GM23338 (cell line): Measurements from ENCODE around the gene CHRDL2. TPM values are rescaled to one million over a fixed set of nuclear protein-coding genes. Genes with fewer than 3 reads are reported as not detected.

Experiments
- ATAC-seq: fragments of 200-7000 bp; cut with Tn5 transposase; 3 replicates; pipeline ENCODE4 v1.9.1; 2020
- DNase-seq: peaks from one replicate; pipeline ENCODE4 v3.0.0-alpha.2; 2015; ENCODE audit warnings: low spot score
- H2AFZ ChIP-seq: fragments of 200-600 bp; sonication (generic); 2 replicates; pipeline ENCODE4 v1.8.0; 2016; ENCODE audit warnings: antibody characterized with exemption, mild to moderate bottlenecking, moderate library complexity
- H3F3A ChIP-seq: fragments of 200-600 bp; sonication (generic); replicated peaks from 2 replicates; pipeline ENCODE4 v1.8.0; 2017; ENCODE audit warnings: antibody characterized with exemption, mixed run types, low read depth
- H3K27ac ChIP-seq: fragments of 200-600 bp; sonication (generic); 2 replicates; pipeline ENCODE4 v1.6.1; 2016; ENCODE audit warnings: low read depth
- H3K27me3 ChIP-seq: fragments of 200-600 bp; sonication (generic); 2 replicates; pipeline ENCODE4 v1.8.0; 2016; ENCODE audit warnings: mild to moderate bottlenecking, mixed run types, moderate library complexity; ENCODE audit not compliant: insufficient read depth
- H3K36me3 ChIP-seq: fragments of 200-600 bp; sonication (generic); 2 replicates; pipeline ENCODE4 v1.8.0; 2016; ENCODE audit warnings: mild to moderate bottlenecking; ENCODE audit not compliant: insufficient read depth
- H3K4me1 ChIP-seq: fragments of 200-600 bp; sonication (generic); 2 replicates; pipeline ENCODE4 v1.8.0; 2016; ENCODE audit warnings: mild to moderate bottlenecking, moderate library complexity; ENCODE audit not compliant: insufficient read depth
- H3K4me2 ChIP-seq: fragments of 200-600 bp; sonication (generic); 2 replicates; pipeline ENCODE4 v1.7.1; 2017; ENCODE audit warnings: mixed run types
- H3K4me3 ChIP-seq: fragments of 200-600 bp; sonication (generic); 2 replicates; pipeline ENCODE4 v1.6.1; 2016; ENCODE audit warnings: mixed run types
- H3K79me2 ChIP-seq: fragments of 200-600 bp; sonication (generic); replicated peaks from 2 replicates; pipeline ENCODE4 v1.8.0; 2017; ENCODE audit warnings: mild to moderate bottlenecking; ENCODE audit not compliant: insufficient read depth
- H3K9me2 ChIP-seq: fragments of 200-600 bp; sonication (generic); 2 replicates; pipeline ENCODE4 v1.8.0; 2017; ENCODE audit not compliant: insufficient read depth
- H4K20me1 ChIP-seq: fragments of 200-600 bp; sonication (generic); replicated peaks from 2 replicates; pipeline ENCODE4 v1.8.0; 2017; ENCODE audit warnings: mild to moderate bottlenecking; ENCODE audit not compliant: insufficient read depth
- H3K27ac Mint-ChIP-seq: 2 replicates; pipeline ENCODE4 v1.8.0; 2020; ENCODE audit warnings: inconsistent platforms, mild to moderate bottlenecking, moderate library complexity, mixed read lengths
- H3K27me3 Mint-ChIP-seq: 3 replicates; pipeline ENCODE4 v1.8.0; 2022; ENCODE audit warnings: low read depth, mild to moderate bottlenecking, moderate library complexity, mixed read lengths, inconsistent platforms; ENCODE audit not compliant: insufficient read depth, poor library complexity
- H3K36me3 Mint-ChIP-seq: 3 replicates; pipeline ENCODE4 v1.8.0; 2021; ENCODE audit warnings: low read depth, mild to moderate bottlenecking, inconsistent platforms, moderate library complexity, mixed read lengths
- H3K4me1 Mint-ChIP-seq: 3 replicates; pipeline ENCODE4 v1.8.0; 2020; ENCODE audit warnings: mild to moderate bottlenecking, inconsistent platforms, mixed read lengths
- H3K4me3 Mint-ChIP-seq: 3 replicates; pipeline ENCODE4 v1.8.0; 2021; ENCODE audit warnings: moderate library complexity, mild to moderate bottlenecking, inconsistent platforms, mixed read lengths
- H3K9me3 Mint-ChIP-seq: 3 replicates; pipeline ENCODE4 v1.8.0; 2020; ENCODE audit warnings: moderate library complexity, mild to moderate bottlenecking, inconsistent platforms, mixed read lengths
- CREB1 ChIP-seq: fragments of 250-450 bp; sonication (Bioruptor Pico); IDR thresholded peaks from 2 replicates; pipeline ENCODE4 v1.5.0; 2020; ENCODE audit warnings: low read depth, mild to moderate bottlenecking, moderate library complexity
- ETS1 ChIP-seq: IDR thresholded peaks from 2 replicates; pipeline ENCODE4 v1.6.1; 2016; ENCODE audit warnings: antibody characterized with exemption
- EZH2 ChIP-seq: fragments of 200-600 bp; sonication (generic); IDR thresholded peaks from one replicate; pipeline ENCODE4 v1.8.0; 2017; ENCODE audit warnings: antibody characterized with exemption, mild to moderate bottlenecking, low read depth; ENCODE audit not compliant: unreplicated experiment
- EZH2phosphoT487 ChIP-seq: fragments of 200-600 bp; sonication (generic); IDR thresholded peaks from one replicate; pipeline ENCODE4 v1.8.1; 2018; ENCODE audit warnings: antibody characterized with exemption; ENCODE audit not compliant: unreplicated experiment
- JUNB ChIP-seq: IDR thresholded peaks from one replicate; pipeline ENCODE4 v1.6.1; 2016; ENCODE audit warnings: antibody characterized with exemption; ENCODE audit not compliant: unreplicated experiment
- POLR2AphosphoS5 ChIP-seq: IDR thresholded peaks from 2 replicates; pipeline ENCODE4 v1.6.1; 2016; ENCODE audit warnings: antibody characterized with exemption, low read depth
- REST ChIP-seq: IDR thresholded peaks from one replicate; pipeline ENCODE4 v1.6.1; 2018; ENCODE audit warnings: antibody characterized with exemption; ENCODE audit not compliant: unreplicated experiment
- STAT1 ChIP-seq: IDR thresholded peaks from one replicate; pipeline ENCODE4 v1.6.1; 2016; ENCODE audit warnings: antibody characterized with exemption; ENCODE audit not compliant: unreplicated experiment
- ZNF114 ChIP-seq: fragments of 250-450 bp; sonication (Bioruptor Pico); IDR thresholded peaks from 2 replicates; pipeline ENCODE4 v1.5.0; 2020; ENCODE audit warnings: mild to moderate bottlenecking, moderate library complexity
- ZNF331 ChIP-seq: fragments of 250-450 bp; sonication (Bioruptor Pico); IDR thresholded peaks from 2 replicates; pipeline ENCODE4 v1.5.0; 2020; ENCODE audit warnings: low read depth, mild to moderate bottlenecking, moderate library complexity
- polyA plus RNA-seq: library from polyadenylated mRNA; unstranded; fragments of >200 nt; fragmentation: Nextera tagmentation; extraction: Ambion mirVana; gene quantifications from 2 replicates; pipeline ENCODE4 v1.2.1, GENCODE V29; 2016
- total RNA-seq: library from RNA; depleted of rRNA; stranded (reverse); fragments of >200 nt; shearing (Covaris generic); gene quantifications from 2 replicates; pipeline ENCODE4 v1.2.3, GENCODE V29; 2014
- TF ChIP-seq, protein P1 (sequence below), 2 experiments: fragments of 200-600 bp in 1 of 2; sonication (generic) in 1 of 2; conservative IDR thresholded peaks; 2 replicates each; pipeline versions ENCODE4 v1.5.1 to v1.6.1; 2016 to 2017; ENCODE audit warnings: antibody characterized with exemption in 2 of 2, low read depth in 2 of 2, mild to moderate bottlenecking in 2 of 2, moderate library complexity in 1 of 2

Gene CHRDL2
- total and polyA plus RNA-seq, 2 experiments from 2014 or later: 0.21 TPM; not detected in 1

- no peak for TF ChIP-seq POLR2AphosphoS5
- TF ChIP-seq EZH2phosphoT487: no peak
- TF ChIP-seq STAT1: no peak
- TF ChIP-seq ETS1: no peak
These were observed 61.7 kb downstream of the CHRDL2 start (continued) for GRCh38 chr11:74669211-74670160.

DNA sequence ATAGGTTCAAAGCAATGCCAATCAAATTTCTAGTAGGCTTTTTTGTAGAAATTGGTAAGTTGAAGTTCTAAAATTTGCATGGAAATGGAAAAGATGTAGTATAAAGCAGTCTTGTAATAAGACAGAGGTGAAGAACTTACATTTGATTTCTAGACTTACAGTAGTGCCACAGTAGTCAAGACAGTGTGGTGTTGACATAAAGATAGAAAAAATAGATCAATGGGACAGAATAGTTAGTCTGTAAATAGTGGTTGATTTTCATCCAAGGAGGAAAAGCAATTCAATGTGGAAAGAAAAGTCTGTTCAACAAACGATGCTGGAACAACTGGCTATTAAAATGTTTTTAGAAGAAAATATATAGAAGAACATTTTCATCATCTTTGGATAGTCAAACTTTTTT lies 67.9 kb downstream of the CHRDL2 start:
- DNase-seq: no peak
- TF ChIP-seq EZH2phosphoT487 (no peak), ZNF114 (CRISPR knock-in tag) (no peak), REST (no peak), ZNF331 (CRISPR knock-in tag) (no peak), STAT1 (no peak), JUNB (no peak), EZH2 (no peak), CREB1 (CRISPR knock-in tag) (no peak)
- TF ChIP-seq, protein P1, sequence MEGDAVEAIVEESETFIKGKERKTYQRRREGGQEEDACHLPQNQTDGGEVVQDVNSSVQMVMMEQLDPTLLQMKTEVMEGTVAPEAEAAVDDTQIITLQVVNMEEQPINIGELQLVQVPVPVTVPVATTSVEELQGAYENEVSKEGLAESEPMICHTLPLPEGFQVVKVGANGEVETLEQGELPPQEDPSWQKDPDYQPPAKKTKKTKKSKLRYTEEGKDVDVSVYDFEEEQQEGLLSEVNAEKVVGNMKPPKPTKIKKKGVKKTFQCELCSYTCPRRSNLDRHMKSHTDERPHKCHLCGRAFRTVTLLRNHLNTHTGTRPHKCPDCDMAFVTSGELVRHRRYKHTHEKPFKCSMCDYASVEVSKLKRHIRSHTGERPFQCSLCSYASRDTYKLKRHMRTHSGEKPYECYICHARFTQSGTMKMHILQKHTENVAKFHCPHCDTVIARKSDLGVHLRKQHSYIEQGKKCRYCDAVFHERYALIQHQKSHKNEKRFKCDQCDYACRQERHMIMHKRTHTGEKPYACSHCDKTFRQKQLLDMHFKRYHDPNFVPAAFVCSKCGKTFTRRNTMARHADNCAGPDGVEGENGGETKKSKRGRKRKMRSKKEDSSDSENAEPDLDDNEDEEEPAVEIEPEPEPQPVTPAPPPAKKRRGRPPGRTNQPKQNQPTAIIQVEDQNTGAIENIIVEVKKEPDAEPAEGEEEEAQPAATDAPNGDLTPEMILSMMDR (conservative IDR thresholded peaks at IDR 0.05; ENCODE audit: low read depth in 2 of 2): no peak

More for the DNA sequence above, 67.9 kb downstream of the CHRDL2 start:
- Histone ChIP-seq H3K9me2 (no peaks in the 10 kb centered on the region), H2AFZ (no peak overlapping the region), H3K79me2 (no peaks in the 10 kb centered on the region), H3K4me2 (no peak overlapping the region), H3K27me3 (no peaks in the 10 kb centered on the region), H4K20me1 (no peaks in the 10 kb centered on the region), H3F3A (no peaks in the 10 kb centered on the region), H3K4me1 (peaks cover 6% of the 10 kb centered on the region), H3K27ac (no peak overlapping the region), H3K4me3 (no peak overlapping the region), H3K36me3 (no peaks in the 10 kb centered on the region)
- Mint-ChIP-seq H3K4me1 (peaks cover 13% of the 10 kb centered on the region), H3K36me3 (peaks cover 31% of the 10 kb centered on the region), H3K9me3 (peaks cover 22% of the 10 kb centered on the region), H3K27ac (no peak overlapping the region), H3K27me3 (no peaks in the 10 kb centered on the region), H3K4me3 (no peak overlapping the region)
- no peak for ATAC-seq
